Activated CD8-positive, alpha-beta memory T cell treated with anti-CD3 and anti-CD28 coated beads, Interleukin-2, amount 50 U/mL, for 24 hours (primary cell): ENCODE results near the gene TWSG1.
"Not testable (repeated sequence)": the region's sequence is repeated elsewhere in the genome, so short reads cannot be mapped to it uniquely, and the experiment has no call there.

Experiments used
- DNase-seq: peaks from one replicate; pipeline ENCODE4 v3.0.0-alpha.2; 2020; ENCODE audit errors: extremely low read depth

The TWSG1 gene

GRCh38 chr18:9426753-9427152, 92.2 kb downstream of the TWSG1 start:
- DNase-seq: no peak

GRCh38 chr18:9428301-9428706, 93.7 kb downstream of the TWSG1 start:
- DNase-seq: no peak

- DNase-seq: no peak
Observed at GRCh38 chr18:9428862-9429661, 94.5 kb downstream of the TWSG1 start.

GRCh38 chr18:9429662-9429993, 95.1 kb downstream of the TWSG1 start:
- no peak for DNase-seq

- DNase-seq: not testable (repeated sequence)
Observed at GRCh38 chr18:9430315-9430714, 95.7 kb downstream of the TWSG1 start.

- DNase-seq: no peak
Observed at GRCh38 chr18:9431296-9431695, 96.7 kb downstream of the TWSG1 start.

GRCh38 chr18:9433122-9433521, 98.5 kb downstream of the TWSG1 start:
- DNase-seq: not testable (repeated sequence)

GRCh38 chr18:9433671-9434121, 99.1 kb downstream of the TWSG1 start:
- DNase-seq: no peak

GRCh38 chr18:9434122-9434701, 99.6 kb downstream of the TWSG1 start:
- DNase-seq: no peak

GRCh38 chr18:9435041-9435440, 100.5 kb downstream of the TWSG1 start:
- no peak for DNase-seq

- DNase-seq: no peak
Observed at GRCh38 chr18:9436206-9436929, 101.8 kb downstream of the TWSG1 start.

GRCh38 chr18:9437021-9437437, 102.5 kb downstream of the TWSG1 start:
- DNase-seq: no peak

- DNase-seq: no peak
Observed at GRCh38 chr18:9437672-9438071, 103.1 kb downstream of the TWSG1 start.

- DNase-seq: no peak
Observed at GRCh38 chr18:9441061-9441460, 106.5 kb downstream of the TWSG1 start.

- no peak for DNase-seq
Observed at GRCh38 chr18:9444549-9444948, 110.0 kb downstream of the TWSG1 start.

- DNase-seq: no peak
Observed at GRCh38 chr18:9446839-9447238, 112.3 kb downstream of the TWSG1 start.

- DNase-seq: no peak
Observed at GRCh38 chr18:9447334-9447733, 112.8 kb downstream of the TWSG1 start.

- DNase-seq: no peak
Observed at GRCh38 chr18:9449600-9450414, 115.2 kb downstream of the TWSG1 start.

GRCh38 chr18:9450920-9451319, 116.3 kb downstream of the TWSG1 start:
- DNase-seq: not testable (repeated sequence)
